ENCODE results near the gene CEACAM18.
A peak's percentile ranks its signal among the peaks of the same experiment; 100 is the strongest.

The CEACAM18 gene

GRCh38 chr19:51471527-51471926 is 6.8 kb upstream of the CEACAM18 start:
- no peak for TF ChIP-seq CTCF (IDR thresholded peaks at IDR 0.05; ENCODE audit: extremely low read depth, missing control alignments)
- no peak for DNase-seq (ENCODE audit: low spot score)

- no peak for TF ChIP-seq CTCF (IDR thresholded peaks at IDR 0.05; ENCODE audit: extremely low read depth, missing control alignments)
- no peak for DNase-seq (ENCODE audit: low spot score)
These were observed 5.7 kb upstream of the CEACAM18 start for GRCh38 chr19:51472607-51473006.

GRCh38 chr19:51473009-51473707 is 5.2 kb upstream of the CEACAM18 start:
- peak; percentile 79 for DNase-seq (ENCODE audit: low spot score)
- TF ChIP-seq CTCF (IDR thresholded peaks at IDR 0.05; ENCODE audit: extremely low read depth, missing control alignments), result peak; percentile 55

GRCh38 chr19:51476164-51476563 is 2.2 kb upstream of the CEACAM18 start:
- no peak for TF ChIP-seq CTCF (IDR thresholded peaks at IDR 0.05; ENCODE audit: extremely low read depth, missing control alignments)
- DNase-seq (ENCODE audit: low spot score), result no peak

GRCh38 chr19:51477344-51477743 is 995 bp upstream of the CEACAM18 start:
- TF ChIP-seq CTCF (IDR thresholded peaks at IDR 0.05; ENCODE audit: extremely low read depth, missing control alignments), result no peak
- no peak for DNase-seq (ENCODE audit: low spot score)

- TF ChIP-seq CTCF (IDR thresholded peaks at IDR 0.05; ENCODE audit: extremely low read depth, missing control alignments), result no peak
- no peak for DNase-seq (ENCODE audit: low spot score)
These were observed 1.4 kb downstream of the CEACAM18 start for GRCh38 chr19:51479531-51480331.

- DNase-seq (ENCODE audit: low spot score), result no peak
- no peak for TF ChIP-seq CTCF (IDR thresholded peaks at IDR 0.05; ENCODE audit: extremely low read depth, missing control alignments)
These were observed 2.3 kb downstream of the CEACAM18 start for GRCh38 chr19:51480590-51480989.

Data from GM20000 (cell line).